IMR-90 (cell line): Measurements from ENCODE around the gene FZD7. TPM values are rescaled to one million over a fixed set of nuclear protein-coding genes. Genes with fewer than 3 reads are reported as not detected.

Experiments used
- ATAC-seq: fragments of 200-7000 bp; cut with Tn5 transposase; 2 replicates; pipeline ENCODE4 v1.9.1; 2020; ENCODE audit warnings: low read depth, mild to moderate bottlenecking, moderate library complexity
- BruUV-seq: library from RNA; stranded (reverse); fragments of 400-500 nt; replicated peaks from 2 replicates; lab custom pipeline; 2021; lab: Mats Ljungman, UMichigan
- CTCF ChIA-PET: fragments of 300-600 bp; formaldehyde crosslinking; extraction: SDS; loops from one replicate; lab custom pipeline; 2021; ENCODE audit warnings: antibody characterized with exemption; lab: Yijun Ruan, JAX
- POLR2A ChIA-PET: fragments of 300-600 bp; sonication (Branson Sonifier 250); formaldehyde crosslinking; loops from one replicate; lab custom pipeline; 2022; ENCODE audit warnings: antibody characterized with exemption; ENCODE audit not compliant: unreplicated experiment; lab: Charles Lee
- DNase-seq: peaks from one replicate; pipeline ENCODE4 v3.0.0; 2013
- H2AFZ ChIP-seq: replicated peaks from 2 replicates; pipeline ENCODE3; 2013; ENCODE audit warnings: low read length, mild to moderate bottlenecking; ENCODE audit not compliant: poor library complexity
- H2AK5ac ChIP-seq: 2 replicates; pipeline ENCODE4 v1.6.1; 2013; ENCODE audit warnings: low read depth, low read length, inconsistent platforms
- H2AK9ac ChIP-seq: replicated peaks from 2 replicates; pipeline ENCODE3; 2013; ENCODE audit warnings: mild to moderate bottlenecking, low read depth, low read length, moderate library complexity; ENCODE audit not compliant: poor library complexity
- H2BK120ac ChIP-seq: 2 replicates; pipeline ENCODE4 v1.6.1; 2013; ENCODE audit warnings: low read depth, low read length, inconsistent platforms
- H2BK15ac ChIP-seq: 3 replicates; pipeline ENCODE4 v1.6.1; 2013; ENCODE audit warnings: low read depth, low read length, inconsistent platforms
- H2BK20ac ChIP-seq: 2 replicates; pipeline ENCODE4 v1.6.1; 2013; ENCODE audit warnings: low read depth, mild to moderate bottlenecking, inconsistent platforms, low read length, moderate library complexity
- H2BK5ac ChIP-seq: 2 replicates; pipeline ENCODE4 v1.6.1; 2013; ENCODE audit warnings: mild to moderate bottlenecking, low read depth, low read length, inconsistent platforms; ENCODE audit not compliant: poor library complexity, severe bottlenecking
- H3K14ac ChIP-seq: replicated peaks from 2 replicates; pipeline ENCODE4 v1.6.1; 2013; ENCODE audit warnings: low read depth, low read length, inconsistent platforms
- H3K18ac ChIP-seq: 2 replicates; pipeline ENCODE4 v1.6.1; 2013; ENCODE audit warnings: low read depth, low read length, control low read depth
- H3K23ac ChIP-seq: 2 replicates; pipeline ENCODE4 v1.6.1; 2013; ENCODE audit warnings: low read depth, low read length, inconsistent platforms
- H3K27ac ChIP-seq: 2 replicates; pipeline ENCODE4 v1.5.1; 2013; ENCODE audit warnings: mild to moderate bottlenecking, control low read depth, low read length; ENCODE audit not compliant: insufficient read depth
- H3K27me3 ChIP-seq: 2 replicates; pipeline ENCODE4 v1.6.1; 2013; ENCODE audit warnings: low read length; ENCODE audit not compliant: control insufficient read depth, insufficient read depth
- H3K36me3 ChIP-seq: 2 replicates; pipeline ENCODE4 v1.6.1; 2013; ENCODE audit warnings: low read length, mixed read lengths; ENCODE audit not compliant: control insufficient read depth, insufficient read depth
- H3K4ac ChIP-seq: 2 replicates; pipeline ENCODE4 v1.6.1; 2013; ENCODE audit warnings: low read depth, low read length, inconsistent platforms
- H3K4me1 ChIP-seq: 2 replicates; pipeline ENCODE4 v1.6.1; 2013; ENCODE audit warnings: low read length, mixed read lengths; ENCODE audit not compliant: control insufficient read depth, insufficient read depth
- H3K4me2 ChIP-seq: 2 replicates; pipeline ENCODE4 v1.6.1; 2013; ENCODE audit warnings: low read depth, mild to moderate bottlenecking, control low read depth, low read length, moderate library complexity
- H3K4me3 ChIP-seq: 2 replicates; pipeline ENCODE4 v1.5.1; 2013; ENCODE audit warnings: low read depth, mild to moderate bottlenecking, control low read depth, low read length, moderate library complexity; ENCODE audit not compliant: insufficient read depth
- H3K56ac ChIP-seq: 2 replicates; pipeline ENCODE4 v1.6.1; 2013; ENCODE audit warnings: low read length, inconsistent platforms; ENCODE audit not compliant: insufficient read depth; ENCODE audit errors: extremely low read depth
- H3K79me1 ChIP-seq, 2 experiments: 2 replicates each; pipeline ENCODE4 v1.6.1; 2013; ENCODE audit warnings: low read length in 2 of 2, inconsistent platforms in 1 of 2, low read depth in 1 of 2
- H3K9ac ChIP-seq: 2 replicates; pipeline ENCODE4 v1.6.1; 2013; ENCODE audit warnings: low read depth, low read length, control low read depth
- H3K9me1 ChIP-seq: 2 replicates; pipeline ENCODE4 v1.6.1; 2013; ENCODE audit warnings: low read length, inconsistent platforms; ENCODE audit not compliant: insufficient read depth
- H3K9me3 ChIP-seq: 2 replicates; pipeline ENCODE4 v1.6.1; 2013; ENCODE audit warnings: low read length; ENCODE audit not compliant: control insufficient read depth, insufficient read depth
- H4K20me1 ChIP-seq: 2 replicates; pipeline ENCODE4 v1.6.1; 2013; ENCODE audit warnings: low read length, inconsistent platforms; ENCODE audit not compliant: insufficient read depth
- H4K5ac ChIP-seq: 2 replicates; pipeline ENCODE4 v1.6.1; 2013; ENCODE audit warnings: mild to moderate bottlenecking, low read depth, low read length, control low read depth
- H4K8ac ChIP-seq, 2 experiments: 2 replicates each; pipeline ENCODE4 v1.6.1; 2013; ENCODE audit warnings: low read depth in 2 of 2, low read length in 2 of 2, control low read depth in 1 of 2, inconsistent platforms in 1 of 2
- H4K91ac ChIP-seq: 2 replicates; pipeline ENCODE4 v1.6.1; 2013; ENCODE audit warnings: low read depth, low read length, inconsistent platforms; ENCODE audit not compliant: insufficient read depth
- CEBPB ChIP-seq: IDR thresholded peaks from 2 replicates; pipeline ENCODE4 v1.6.1; 2012; ENCODE audit warnings: low read depth, low read length, improper control_type of control experiment
- MAZ ChIP-seq: IDR thresholded peaks from 2 replicates; pipeline ENCODE4 v1.6.1; 2012; ENCODE audit warnings: low read depth, mild to moderate bottlenecking, low read length, improper control_type of control experiment, moderate library complexity, borderline replicate concordance
- WGBS, 2 experiments: methylation state at CpG; one replicate each; pipeline versions ENCODE4 v1.1.5 to v1.1.7; 2013; ENCODE audit warnings: missing lambda C conversion rate in 2 of 2; ENCODE audit not compliant: insufficient read length in 1 of 2; ENCODE audit errors: extremely low coverage in 2 of 2; 5-methylcytosine and 5-hydroxymethylcytosine counted together
- dilution Hi-C: fragments of 300-500 bp; cut with HindIII; formaldehyde crosslinking; loops from one replicate; pipeline ENCODE4 v1.14.3; 2018; ENCODE audit warnings: low sequenced_read_pairs; ENCODE audit not compliant: unreplicated experiment
- in situ Hi-C: fragments of 300-500 bp; cut with MboI; formaldehyde crosslinking; loops from 3 replicates; pipeline ENCODE4 v1.14.3; 2019; ENCODE audit warnings: low sequenced_read_pairs, inconsistent platforms, mixed read lengths
- intact Hi-C: fragments of 100-400 bp; cut with micrococcal nuclease; formaldehyde crosslinking; loops from 2 replicates; pipeline ENCODE4 v1.10.0; 2022
- polyA plus RNA-seq, 3 experiments: library from polyadenylated mRNA; depleted of rRNA; stranded (reverse); fragments of >200 nt; gene quantifications; 2 replicates each; pipeline ENCODE4 v1.2.3, GENCODE V29; 2012; ENCODE audit warnings: low replicate concordance in 1 of 3
- total RNA-seq: library from RNA; depleted of rRNA; stranded (reverse); fragments of >200 nt; gene quantifications from 2 replicates; pipeline ENCODE4 v1.2.3, GENCODE V29; 2012
- TF ChIP-seq, protein P1 (sequence below): fragments of 150-350 bp; IDR thresholded peaks from 2 replicates; pipeline ENCODE4 v1.6.1; 2017; ENCODE audit warnings: mild to moderate bottlenecking, antibody characterized with exemption, low read length, low read depth

FZD7 gene
- total and polyA plus RNA-seq, 2 of the 4 experiments (the other 2 are of a cell fraction), result 62.4 to 90.9 TPM

GRCh38 chr2:202023198-202023903, 10.3 kb upstream of the FZD7 start:
- Histone ChIP-seq H3K4me1 (peaks cover 13% of the 10 kb centered on the region), H3K4me3 (no peak overlapping the region), H3K56ac (no peak overlapping the region), H4K91ac (no peak overlapping the region), H4K5ac (no peak overlapping the region), H2AFZ (no peak overlapping the region), H3K9ac (no peak overlapping the region), H3K4ac (no peak overlapping the region), H3K79me1 (no peaks in the 10 kb centered on the region), H4K20me1 (no peaks in the 10 kb centered on the region), H3K9me1 (no peaks in the 10 kb centered on the region), H4K8ac (no peak overlapping the region), H3K23ac (no peak overlapping the region), H2AK5ac (no peak overlapping the region), H3K18ac (0 out of 2 replicates have a peak overlapping the region, but pooled peaks have one; percentile 24), H3K27me3 (no peaks in the 10 kb centered on the region), H3K14ac (no peak overlapping the region; the same call in 1 of the 2 replicates), H2BK120ac (0 out of 2 replicates have a peak overlapping the region, but pooled peaks have one; percentile 30), H2BK15ac (no peak overlapping the region), H3K9me3 (no peaks in the 10 kb centered on the region), H2AK9ac (no peak overlapping the region), H2BK20ac (no peak overlapping the region), H3K36me3 (no peaks in the 10 kb centered on the region), H3K4me2 (no peak overlapping the region), H3K27ac (no peak overlapping the region), H2BK5ac (no peak overlapping the region)
- DNase-seq (no peak), ATAC-seq (no peak; the same call in 1 of the 2 replicates)
- no TSS peak for BruUV-seq
- ChIA-PET CTCF (interaction anchor here (0.6 to 1.1 kb wide), 2 partner anchors 114 to 163 kb away, joined by 3 to 4 read pairs; no protein-coding TSS in a partner anchor), POLR2A (no interaction called here)
- TF ChIP-seq MAZ (no peak), CEBPB (no peak)
- TF ChIP-seq, protein P1, sequence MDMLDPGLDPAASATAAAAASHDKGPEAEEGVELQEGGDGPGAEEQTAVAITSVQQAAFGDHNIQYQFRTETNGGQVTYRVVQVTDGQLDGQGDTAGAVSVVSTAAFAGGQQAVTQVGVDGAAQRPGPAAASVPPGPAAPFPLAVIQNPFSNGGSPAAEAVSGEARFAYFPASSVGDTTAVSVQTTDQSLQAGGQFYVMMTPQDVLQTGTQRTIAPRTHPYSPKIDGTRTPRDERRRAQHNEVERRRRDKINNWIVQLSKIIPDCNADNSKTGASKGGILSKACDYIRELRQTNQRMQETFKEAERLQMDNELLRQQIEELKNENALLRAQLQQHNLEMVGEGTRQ, result no peak
- intact Hi-C loops, result no loop called here
- in situ Hi-C loops, result no loop called here
- dilution Hi-C loops, result no loop called here
- WGBS, 2 experiments, result 42% methylated on average over 2 of the region's 10 CpGs; no CpG with 5 or more reads in 1 of the 2 experiments
